Activated CD8-positive, alpha-beta T cell treated with anti-CD3 and anti-CD28 coated beads, Interleukin-2, amount 10 ng/mL, durations not matched to agents 7 days and 5 days (primary cell): Measurements from ENCODE around the gene ATF6B. TPM values are rescaled to one million over a fixed set of nuclear protein-coding genes. Genes with fewer than 3 reads are reported as not detected.
"Not testable (repeated sequence)": the region's sequence is repeated elsewhere in the genome, so short reads cannot be mapped to it uniquely, and the experiment has no call there.

Experiments used
- ATAC-seq: fragments of 150-1000 bp; cut with Tn5 transposase; one replicate; pipeline ENCODE4 v1.10.0; 2021; ENCODE audit warnings: moderate library complexity
- CTCF ChIA-PET: fragments of 350-600 bp; sonication (Branson Sonifier 250); formaldehyde crosslinking; loops from one replicate; lab custom pipeline; 2021; ENCODE audit warnings: antibody characterized with exemption; lab: Charles Lee
- POLR2A ChIA-PET: fragments of 350-600 bp; sonication (Branson Sonifier 250); formaldehyde crosslinking; loops from one replicate; lab custom pipeline; 2021; ENCODE audit warnings: antibody characterized with exemption; lab: Charles Lee
- DNase-seq: peaks from one replicate; pipeline ENCODE4 v3.0.0-alpha.2; 2020
- H3K27ac Mint-ChIP-seq: one replicate; pipeline ENCODE4 v1.8.0; 2021; ENCODE audit warnings: mild to moderate bottlenecking, mixed read lengths
- H3K27me3 Mint-ChIP-seq: one replicate; pipeline ENCODE4 v1.8.0; 2021; ENCODE audit warnings: low read depth, mixed read lengths
- H3K36me3 Mint-ChIP-seq: one replicate; pipeline ENCODE4 v1.8.0; 2021; ENCODE audit warnings: low read depth, mixed read lengths
- H3K4me1 Mint-ChIP-seq: one replicate; pipeline ENCODE4 v1.8.0; 2021; ENCODE audit warnings: low read depth, mixed read lengths
- H3K4me3 Mint-ChIP-seq: one replicate; pipeline ENCODE4 v1.8.0; 2021; ENCODE audit warnings: mild to moderate bottlenecking, mixed read lengths
- H3K9me3 Mint-ChIP-seq: one replicate; pipeline ENCODE4 v1.8.0; 2022; ENCODE audit warnings: mixed read lengths; ENCODE audit not compliant: insufficient read depth
- total RNA-seq, 2 experiments: library from RNA; stranded (reverse); gene quantifications; one replicate each; pipeline ENCODE4 v1.2.3, GENCODE V29; 2021

Gene ATF6B
- total RNA-seq, 2 experiments from 2014 or later: 107 to 117 TPM

DNA sequence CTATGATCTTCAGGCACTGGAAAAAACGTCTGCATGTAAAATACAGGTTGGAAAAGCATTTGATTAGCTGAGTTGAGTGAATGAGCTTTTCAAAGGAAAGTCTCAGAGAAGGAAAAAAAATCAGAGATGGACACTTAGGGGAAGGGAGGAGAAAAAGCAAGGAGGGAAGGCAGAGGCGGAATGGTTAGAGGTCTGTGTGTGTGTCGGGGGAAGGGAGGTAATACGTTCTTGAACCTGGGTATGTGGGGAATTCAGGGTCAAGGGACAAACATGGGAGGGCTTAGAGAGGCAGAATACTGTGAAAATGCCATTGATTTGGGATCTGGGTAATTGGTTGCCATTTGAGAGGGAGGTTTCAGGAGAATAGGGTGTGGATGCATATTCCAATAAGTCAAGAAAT, 18.6 kb upstream of the ATF6B start:
- H3K4me1 Mint-ChIP-seq: peaks cover 23% of the 10 kb centered on the region
- H3K27me3 Mint-ChIP-seq: peaks cover 46% of the 10 kb centered on the region
- ChIA-PET POLR2A (no interaction called here), CTCF (no interaction called here)
- no peaks in the 10 kb centered on the region for H3K36me3 Mint-ChIP-seq
- DNase-seq (no peak), ATAC-seq (no peak)
- no peak overlapping the region for H3K4me3 Mint-ChIP-seq
- no peaks in the 10 kb centered on the region for H3K9me3 Mint-ChIP-seq
- peak overlapping the region; percentile 2 for H3K27ac Mint-ChIP-seq

DNA sequence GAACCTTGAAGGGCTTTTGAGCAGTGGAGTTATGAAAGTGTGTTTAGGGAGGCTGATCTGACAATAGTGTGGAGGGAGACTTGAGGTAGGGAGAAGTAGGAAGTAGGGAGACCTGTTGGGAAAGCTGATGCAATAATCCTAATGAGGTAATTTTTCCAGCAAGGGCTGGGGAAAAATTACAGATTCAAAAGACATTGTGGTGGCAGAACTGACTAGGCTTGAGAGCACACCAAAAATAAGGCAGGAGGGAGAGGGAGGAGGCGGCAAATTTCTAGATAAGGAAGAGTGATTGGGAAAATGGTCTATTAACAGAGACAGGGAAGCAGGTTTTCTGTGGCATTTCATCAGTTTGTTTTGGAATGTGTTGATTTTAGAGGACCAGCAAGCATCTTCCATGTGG, 18.2 kb upstream of the ATF6B start:
- H3K36me3 Mint-ChIP-seq: no peaks in the 10 kb centered on the region
- H3K4me3 Mint-ChIP-seq: no peak overlapping the region
- ATAC-seq: no peak
- H3K9me3 Mint-ChIP-seq: no peaks in the 10 kb centered on the region
- H3K27me3 Mint-ChIP-seq: peaks cover 45% of the 10 kb centered on the region
- ChIA-PET POLR2A (no interaction called here), CTCF (interaction anchor here (1.3 kb wide), 1 partner anchor 16 kb away, joined by 3 read pairs; the partner anchor contains the start of gene FKBPL)
- no peak overlapping the region for H3K27ac Mint-ChIP-seq
- peaks cover 22% of the 10 kb centered on the region for H3K4me1 Mint-ChIP-seq
- DNase-seq: no peak

DNA sequence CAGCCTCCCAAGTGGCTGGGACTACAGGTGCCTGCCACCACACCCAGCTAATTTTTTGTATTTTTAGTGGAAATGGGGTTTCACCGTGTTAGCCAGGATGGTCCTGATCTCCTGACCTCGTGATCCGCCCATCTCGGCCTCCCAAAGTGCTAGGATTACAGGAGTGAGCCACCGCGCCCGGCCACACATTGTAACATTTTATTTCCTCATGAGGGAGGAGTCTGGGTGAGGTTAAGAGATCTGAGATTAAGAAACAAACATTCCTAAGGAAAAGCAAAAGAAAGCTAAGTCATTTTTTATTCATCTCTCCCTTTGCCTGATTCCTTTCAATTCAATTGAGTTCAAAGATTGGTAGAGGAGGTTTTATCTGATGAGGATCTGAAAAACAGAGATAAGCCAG, 16.2 kb upstream of the ATF6B start:
- ATAC-seq, H3K27ac Mint-ChIP-seq, H3K36me3 Mint-ChIP-seq, DNase-seq, H3K4me3 Mint-ChIP-seq, H3K9me3 Mint-ChIP-seq: not testable (repeated sequence)
- peaks cover 34% of the 10 kb centered on the region for H3K27me3 Mint-ChIP-seq
- peaks cover 11% of the 10 kb centered on the region for H3K4me1 Mint-ChIP-seq
- POLR2A ChIA-PET: interaction anchor here (1.1 kb wide), 1 partner anchor 48 kb away, joined by 3 read pairs; the partner anchor contains the start of gene GPSM3
- CTCF ChIA-PET: interaction anchor here (1.1 kb wide), 1 partner anchor 25 kb away, joined by 4 read pairs; no protein-coding TSS in a partner anchor

DNA sequence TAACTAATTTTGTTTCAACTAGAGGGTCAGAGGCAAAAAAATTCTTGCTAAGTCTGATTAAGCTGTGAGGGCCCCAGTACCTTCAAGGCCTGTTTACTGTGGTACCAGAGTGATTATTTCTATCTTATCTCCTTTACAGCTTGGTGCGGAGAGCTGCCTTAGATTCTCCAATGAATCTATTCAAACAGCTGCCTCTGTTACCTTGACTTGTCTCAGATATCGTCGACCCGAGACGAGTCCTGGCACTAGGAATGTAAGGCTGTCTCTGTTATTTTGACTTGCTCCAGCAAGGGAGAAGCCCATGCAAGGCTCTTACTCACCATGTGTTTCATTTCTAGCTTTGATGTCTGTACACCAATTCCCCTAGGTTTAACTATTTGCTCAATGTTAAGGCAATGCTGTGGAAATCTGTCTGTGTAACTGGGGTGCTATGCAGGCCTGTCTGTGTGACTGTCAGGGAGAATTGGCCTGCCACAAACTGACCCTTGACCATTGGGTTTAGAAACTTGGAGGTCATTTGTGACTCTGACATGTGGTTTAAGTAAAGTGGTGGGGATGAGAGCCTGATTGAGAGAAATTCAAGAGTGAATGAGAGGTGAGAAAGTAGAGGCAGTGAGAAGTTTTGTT, 12.5 kb upstream of the ATF6B start:
- POLR2A ChIA-PET: no interaction called here

DNA sequence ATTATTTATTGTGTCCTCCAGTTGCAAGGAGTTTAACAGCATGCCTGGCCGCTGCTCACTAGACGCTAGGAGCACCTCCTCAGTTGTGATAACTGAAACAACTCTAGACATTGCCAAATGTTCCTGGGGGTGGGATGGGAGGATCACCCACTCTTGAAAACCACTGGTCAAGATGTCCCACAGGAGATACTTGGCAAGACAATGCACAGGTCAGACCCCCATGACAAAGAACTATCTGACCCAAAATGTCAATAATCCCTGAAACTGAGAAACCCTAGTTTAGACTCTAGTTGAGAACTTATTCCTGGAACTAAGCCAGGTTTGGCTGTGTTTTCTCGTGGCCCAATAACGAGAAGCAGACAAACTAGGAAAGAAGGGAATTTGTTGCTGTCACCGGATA, 11.5 kb upstream of the ATF6B start:
- CTCF ChIA-PET: interaction anchor here (1.6 kb wide), 1 partner anchor 10 kb away, joined by 10 read pairs; the partner anchor contains the start of gene FKBPL
- H3K4me1 Mint-ChIP-seq: no peaks in the 10 kb centered on the region

More for the DNA sequence above, 12.5 kb upstream of the ATF6B start:
- no peaks in the 10 kb centered on the region for H3K4me1 Mint-ChIP-seq
- DNase-seq (no peak), ATAC-seq (no peak)
- no peak overlapping the region for H3K27ac Mint-ChIP-seq
- H3K4me3 Mint-ChIP-seq: no peak overlapping the region
- H3K9me3 Mint-ChIP-seq: no peaks in the 10 kb centered on the region
- H3K27me3 Mint-ChIP-seq: peaks cover 6% of the 10 kb centered on the region
- no peaks in the 10 kb centered on the region for H3K36me3 Mint-ChIP-seq
- CTCF ChIA-PET: interaction anchor here (1.3 to 1.5 kb wide), 2 partner anchors 8 to 14 kb away, joined by 4 to 5 read pairs; no protein-coding TSS in a partner anchor

DNA sequence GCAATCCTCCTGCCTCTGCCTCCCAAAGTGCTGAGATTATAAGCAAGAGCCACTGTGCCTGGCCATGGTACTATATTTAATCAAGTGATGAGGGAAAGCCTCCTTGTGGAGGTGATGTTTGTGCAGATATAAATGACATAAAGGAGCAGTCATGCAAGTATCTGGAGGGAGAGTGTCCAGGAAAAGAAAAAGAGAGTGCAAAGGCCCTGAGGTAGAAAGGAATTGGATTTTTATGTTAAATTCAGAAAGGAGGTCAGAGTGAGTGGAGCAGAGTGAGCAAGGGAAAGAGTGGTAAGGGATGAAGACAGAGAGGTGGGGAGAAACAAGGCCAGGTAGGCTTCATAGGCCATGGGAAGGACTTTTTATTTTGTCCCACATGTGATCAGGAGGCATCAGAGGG, 9.4 kb upstream of the ATF6B start:
- DNase-seq: no peak
- Mint-ChIP-seq H3K27ac (no peak overlapping the region), H3K36me3 (no peaks in the 10 kb centered on the region), H3K9me3 (no peaks in the 10 kb centered on the region), H3K4me1 (no peaks in the 10 kb centered on the region), H3K27me3 (peaks cover 15% of the 10 kb centered on the region), H3K4me3 (no peak overlapping the region)
- CTCF ChIA-PET: no interaction called here
- ATAC-seq: no peak
- POLR2A ChIA-PET: no interaction called here

More for the DNA sequence above, 11.5 kb upstream of the ATF6B start:
- H3K4me3 Mint-ChIP-seq: no peak overlapping the region
- DNase-seq: no peak
- POLR2A ChIA-PET: no interaction called here
- H3K27ac Mint-ChIP-seq: no peak overlapping the region
- peaks cover 12% of the 10 kb centered on the region for H3K27me3 Mint-ChIP-seq
- H3K36me3 Mint-ChIP-seq: no peaks in the 10 kb centered on the region
- H3K9me3 Mint-ChIP-seq: no peaks in the 10 kb centered on the region
- ATAC-seq: no peak

DNA sequence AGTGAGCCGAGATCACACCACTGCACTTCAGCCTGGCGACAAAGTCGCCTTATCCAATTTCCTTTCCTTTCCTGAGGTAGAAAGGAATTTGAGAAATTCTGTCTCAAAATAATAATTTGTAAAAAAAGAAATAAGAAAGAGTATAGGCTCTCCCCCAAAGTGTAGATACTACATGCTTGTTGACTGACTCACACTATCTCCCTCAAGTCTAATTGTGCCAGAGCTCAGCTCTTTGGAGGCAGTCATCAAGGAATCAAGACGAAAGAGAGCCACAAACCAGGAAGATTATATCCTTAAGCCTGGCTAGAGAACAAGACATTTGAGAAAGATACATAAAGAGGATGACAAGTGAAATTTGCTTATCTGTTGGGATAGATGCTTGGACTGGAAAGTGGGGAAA, 5.7 kb upstream of the ATF6B start:
- CTCF ChIA-PET: no interaction called here
- Mint-ChIP-seq H3K36me3 (peaks cover 1% of the 10 kb centered on the region), H3K27ac (no peak overlapping the region), H3K4me3 (no peak overlapping the region), H3K4me1 (peaks cover 14% of the 10 kb centered on the region), H3K9me3 (no peaks in the 10 kb centered on the region), H3K27me3 (peaks cover 9% of the 10 kb centered on the region)
- POLR2A ChIA-PET: no interaction called here
- ATAC-seq (no peak), DNase-seq (no peak)

DNA sequence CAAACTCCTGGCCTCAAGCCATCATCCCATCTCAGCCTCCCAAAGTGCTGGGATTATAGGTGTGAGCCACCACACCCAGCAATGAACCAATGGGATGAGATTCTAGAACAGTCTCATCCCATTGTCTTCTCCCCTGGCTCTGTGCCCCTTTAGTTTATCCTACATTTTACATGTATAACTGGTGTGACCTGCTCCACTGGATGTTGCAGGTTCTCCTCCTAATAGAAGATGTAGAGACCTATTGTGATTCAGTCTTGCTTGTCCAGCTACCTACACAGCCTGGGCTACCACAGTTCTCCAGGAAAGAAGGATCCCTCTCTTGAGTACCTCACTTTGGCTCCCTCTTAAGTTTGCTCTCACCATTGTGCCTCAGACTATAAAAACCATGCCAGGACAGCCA, 4.1 kb upstream of the ATF6B start:
- ChIA-PET CTCF (interaction anchor here (1.3 kb wide), 1 partner anchor 64 kb away, joined by 4 read pairs; no protein-coding TSS in a partner anchor), POLR2A (no interaction called here)
- DNase-seq (no peak), ATAC-seq (no peak)
- H3K4me1 Mint-ChIP-seq: peaks cover 27% of the 10 kb centered on the region
- no peak overlapping the region for H3K4me3 Mint-ChIP-seq
- H3K9me3 Mint-ChIP-seq: no peaks in the 10 kb centered on the region
- no peak overlapping the region for H3K27ac Mint-ChIP-seq
- H3K36me3 Mint-ChIP-seq: peaks cover 10% of the 10 kb centered on the region
- H3K27me3 Mint-ChIP-seq: peaks cover 9% of the 10 kb centered on the region

DNA sequence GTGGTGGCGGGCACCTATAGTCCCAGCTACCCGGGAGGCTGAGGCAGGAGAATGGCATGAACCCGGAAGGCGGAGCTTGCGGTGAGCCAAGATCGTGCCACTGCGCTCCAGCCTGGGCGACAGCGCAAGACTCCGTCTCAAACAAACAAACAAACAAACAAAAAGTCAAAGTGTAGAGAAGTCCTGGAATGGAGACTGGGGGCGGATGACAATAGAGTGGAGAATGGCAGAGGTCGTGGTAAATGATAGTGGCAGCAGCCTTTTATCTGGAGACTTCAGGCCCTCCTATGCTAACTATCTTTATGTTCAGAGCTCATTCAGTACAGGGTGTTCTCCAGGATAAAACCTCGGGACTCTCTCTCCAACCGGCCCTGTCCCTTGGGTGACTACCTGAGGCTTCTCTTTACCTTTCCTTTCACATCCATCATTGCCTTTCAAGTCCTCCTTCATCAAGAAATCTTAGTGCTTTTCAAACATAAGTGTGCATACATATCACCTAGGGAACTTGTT, 3.4 kb upstream of the ATF6B start:
- ATAC-seq (no peak), DNase-seq (no peak)
- H3K9me3 Mint-ChIP-seq: no peaks in the 10 kb centered on the region
- H3K27ac Mint-ChIP-seq: no peak overlapping the region
- ChIA-PET POLR2A (no interaction called here), CTCF (interaction anchor here (1.3 to 5.4 kb wide), 3 partner anchors 14 to 64 kb away, joined by 4 to 67 read pairs (median 4); no protein-coding TSS in a partner anchor)
- peaks cover 16% of the 10 kb centered on the region for H3K36me3 Mint-ChIP-seq
- H3K4me1 Mint-ChIP-seq: peaks cover 33% of the 10 kb centered on the region
- peak overlapping the region; percentile 11 for H3K4me3 Mint-ChIP-seq
- peaks cover 9% of the 10 kb centered on the region for H3K27me3 Mint-ChIP-seq

DNA sequence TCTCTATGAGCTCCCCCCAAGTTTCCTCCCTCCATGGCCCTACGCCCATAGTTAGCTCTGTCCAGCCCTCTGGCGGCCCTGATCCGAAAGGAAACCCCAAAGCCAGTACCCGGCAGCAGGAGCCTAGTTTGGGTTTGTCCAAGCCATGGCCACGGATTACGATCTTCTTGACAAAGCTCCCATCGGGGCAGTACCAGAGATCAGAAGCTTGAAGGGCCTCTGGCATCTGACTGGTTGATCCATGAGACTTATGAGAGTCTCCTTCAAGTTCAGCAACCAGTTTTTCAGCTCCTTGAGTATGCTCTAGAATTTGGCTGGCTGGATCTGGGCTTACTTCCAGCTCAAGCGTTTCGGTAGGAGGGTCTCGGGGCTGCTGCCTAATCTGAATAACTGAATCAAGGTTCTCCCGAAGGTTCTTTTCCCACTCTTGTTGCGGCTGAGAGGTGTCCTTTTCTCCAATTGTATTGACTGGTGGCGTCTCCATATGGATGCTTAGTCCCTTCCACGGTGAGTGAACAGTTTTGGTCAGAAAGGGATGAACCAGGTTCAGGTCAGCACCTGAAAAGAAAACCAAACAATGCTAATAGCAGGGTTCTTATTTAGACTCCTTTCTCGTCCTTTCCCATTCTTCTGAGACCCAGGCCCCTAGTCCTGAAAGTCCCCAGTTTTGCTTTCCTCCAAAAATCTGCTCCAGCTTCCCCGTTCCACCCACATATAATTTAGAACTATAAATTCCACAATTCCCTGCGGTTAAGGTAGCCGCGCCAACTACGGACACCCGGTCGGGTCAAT, 1.4 kb upstream of the ATF6B start:
- peak overlapping the region; percentile 98 for H3K27ac Mint-ChIP-seq
- CTCF ChIA-PET: interaction anchor here (0.5 to 5.4 kb wide), 10 partner anchors 9 to 709 kb away, joined by 3 to 67 read pairs (median 4); partner anchors contain the start of genes AGPAT1 and TAP2
- H3K4me1 Mint-ChIP-seq: peaks cover 41% of the 10 kb centered on the region
- H3K9me3 Mint-ChIP-seq: no peaks in the 10 kb centered on the region
- POLR2A ChIA-PET: interaction anchor here (0.6 to 3.8 kb wide), 7 partner anchors 12 to 932 kb away, joined by 3 to 35 read pairs (median 5); partner anchors contain the start of genes GPSM3, PBX2 and PRRT1
- peaks cover 4% of the 10 kb centered on the region for H3K27me3 Mint-ChIP-seq
- H3K4me3 Mint-ChIP-seq: peak overlapping the region; percentile 99
- DNase-seq (no peak), ATAC-seq (no peak)
- peaks cover 26% of the 10 kb centered on the region for H3K36me3 Mint-ChIP-seq

DNA sequence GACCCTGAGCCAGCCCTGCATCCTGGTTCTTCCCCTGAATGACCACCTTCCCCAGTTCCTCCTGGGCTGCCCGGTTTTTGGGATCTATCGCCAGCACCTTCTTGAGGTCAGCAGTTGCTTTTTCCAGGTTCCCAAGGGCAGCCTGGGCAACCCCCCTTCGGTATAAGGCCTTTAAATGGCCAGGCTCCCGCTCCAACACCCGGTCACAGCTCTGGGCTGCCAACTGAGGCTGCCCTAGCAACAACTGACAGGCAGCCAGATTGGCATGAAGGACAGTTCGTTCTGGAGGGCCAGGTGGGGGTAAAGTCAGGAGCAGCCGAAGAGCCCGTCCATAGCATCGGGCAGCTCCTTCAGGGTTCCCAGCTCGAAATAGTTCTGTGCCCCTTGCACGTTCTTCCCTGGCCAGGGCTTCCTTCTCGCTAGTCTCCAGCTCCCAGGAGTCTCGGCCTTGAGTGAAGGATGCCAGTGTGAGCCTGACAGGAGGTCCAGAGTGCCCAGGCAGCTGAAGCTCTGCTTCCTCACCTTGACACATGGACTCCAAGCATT, 778 bp upstream of the ATF6B start:
- no peak for DNase-seq
- peaks cover 32% of the 10 kb centered on the region for H3K36me3 Mint-ChIP-seq
- peaks cover under 1% of the 10 kb centered on the region for H3K27me3 Mint-ChIP-seq
- ChIA-PET CTCF (interaction anchor here (0.5 to 5.4 kb wide), 9 partner anchors 10 to 710 kb away, joined by 3 to 67 read pairs (median 3); partner anchors contain the start of genes AGPAT1 and TAP2), POLR2A (interaction anchor here (0.5 to 3.8 kb wide), 10 partner anchors 12 to 932 kb away, joined by 3 to 35 read pairs (median 4); partner anchors contain the start of genes GPSM3 and PBX2)
- peaks cover 46% of the 10 kb centered on the region for H3K4me1 Mint-ChIP-seq
- H3K4me3 Mint-ChIP-seq: peak overlapping the region; percentile 99
- no peaks in the 10 kb centered on the region for H3K9me3 Mint-ChIP-seq
- ATAC-seq: no peak
- H3K27ac Mint-ChIP-seq: peak overlapping the region; percentile 98
